Stimulated activated CD8-positive, alpha-beta memory T cell treated with anti-CD3 and anti-CD28 coated beads, Interleukin-12 subunit alpha, Interleukin-12 subunit beta, amount 100 ng/mL, for 24 hours (primary cell): ENCODE data around the gene THSD7A.

Source experiments
- DNase-seq: peaks from one replicate; pipeline ENCODE4 v3.0.0-alpha.2; 2020; ENCODE audit errors: extremely low read depth

THSD7A gene

GRCh38 chr7:11750191-11750590, 81.8 kb downstream of the THSD7A start:
- no peak for DNase-seq

GRCh38 chr7:11749629-11750028, 82.4 kb downstream of the THSD7A start:
- DNase-seq: no peak

- no peak for DNase-seq
Measured at GRCh38 chr7:11748884-11749283, 83.1 kb downstream of the THSD7A start.

GRCh38 chr7:11747715-11748485, 84.1 kb downstream of the THSD7A start:
- no peak for DNase-seq

GRCh38 chr7:11746591-11746990, 85.4 kb downstream of the THSD7A start:
- DNase-seq: no peak

GRCh38 chr7:11743548-11743947, 88.5 kb downstream of the THSD7A start:
- no peak for DNase-seq

- no peak for DNase-seq
Measured at GRCh38 chr7:11743016-11743415, 89.0 kb downstream of the THSD7A start.

- DNase-seq: no peak
Measured at GRCh38 chr7:11742496-11742895, 89.5 kb downstream of the THSD7A start.

- DNase-seq: no peak
Measured at GRCh38 chr7:11737723-11738122, 94.3 kb downstream of the THSD7A start.

- DNase-seq: no peak
Measured at GRCh38 chr7:11732207-11732606, 99.8 kb downstream of the THSD7A start.

- DNase-seq: no peak
Measured at GRCh38 chr7:11730725-11731124, 101.3 kb downstream of the THSD7A start.

- no peak for DNase-seq
Measured at GRCh38 chr7:11727864-11728263, 104.1 kb downstream of the THSD7A start.

GRCh38 chr7:11726794-11727155, 105.2 kb downstream of the THSD7A start:
- DNase-seq: no peak

- no peak for DNase-seq
Measured at GRCh38 chr7:11726001-11726793, 105.8 kb downstream of the THSD7A start.

GRCh38 chr7:11716185-11716584, 115.8 kb downstream of the THSD7A start:
- no peak for DNase-seq

- no peak for DNase-seq
Measured at GRCh38 chr7:11714676-11715075, 117.3 kb downstream of the THSD7A start.

- no peak for DNase-seq
Measured at GRCh38 chr7:11714205-11714604, 117.8 kb downstream of the THSD7A start.

- DNase-seq: no peak
Measured at GRCh38 chr7:11713352-11713751, 118.6 kb downstream of the THSD7A start.

GRCh38 chr7:11710377-11710776, 121.6 kb downstream of the THSD7A start:
- no peak for DNase-seq

- no peak for DNase-seq
Measured at GRCh38 chr7:11709196-11709595, 122.8 kb downstream of the THSD7A start.

- no peak for DNase-seq
Measured at GRCh38 chr7:11707606-11708193, 124.3 kb downstream of the THSD7A start.

- no peak for DNase-seq
Measured at GRCh38 chr7:11706666-11707605, 125.1 kb downstream of the THSD7A start.
